ENCODE data around the gene ACAP1.

The ACAP1 gene

DNA sequence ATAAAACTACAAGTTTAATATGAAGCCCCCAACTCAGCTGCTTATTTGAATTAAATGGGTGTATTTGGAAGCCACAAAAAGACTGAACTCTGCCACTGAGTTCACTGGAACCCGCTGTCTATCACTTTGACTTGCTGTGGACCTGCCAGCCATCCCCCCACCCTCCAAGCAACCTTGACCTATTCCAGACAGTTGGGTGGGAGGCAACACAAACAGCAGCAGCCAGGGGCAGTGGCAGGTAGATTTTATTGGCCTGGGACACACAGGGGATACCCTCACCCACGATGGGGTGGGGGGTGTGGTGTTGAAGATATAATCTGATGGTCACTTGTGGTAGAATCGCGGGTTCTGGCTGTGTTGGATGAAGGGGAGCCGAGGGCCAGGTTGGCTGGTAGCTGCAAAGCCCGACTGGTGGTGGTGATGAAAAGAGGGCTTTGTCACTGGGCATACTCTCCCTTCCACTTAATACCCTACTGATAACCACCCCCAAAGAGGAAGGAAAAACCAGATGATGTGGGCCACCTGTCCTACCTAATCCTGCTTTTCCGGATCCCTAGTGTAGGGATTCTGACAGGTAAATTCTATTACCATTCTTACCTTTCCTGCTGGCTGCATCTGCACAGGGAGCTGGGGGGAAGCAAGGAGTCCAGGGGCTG, 23.8 kb upstream of the ACAP1 start:
- H4K20me1 ChIP-seq, result peaks cover 70% of the 10 kb centered on the region
- no peak for TF ChIP-seq Cebpa-rat (IDR thresholded peaks at IDR 0.05)

GRCh38 chr17:7313088-7313889, 23.0 kb upstream of the ACAP1 start:
- Histone ChIP-seq H4K20me1 (peaks cover 67% of the 10 kb centered on the region), H3K4me3 (no peak overlapping the region), H3K36me3 (peaks cover 77% of the 10 kb centered on the region), H3K4me2 (peak overlapping the region; percentile 95), H3K27ac (no peak overlapping the region), H3K27me3 (no peaks in the 10 kb centered on the region), H3K9me3 (no peaks in the 10 kb centered on the region), H3K4me1 (peaks cover 59% of the 10 kb centered on the region), H3K9ac (no peak overlapping the region)
- no peak for TF ChIP-seq Cebpa-rat (IDR thresholded peaks at IDR 0.05)

More for the DNA sequence above, 23.8 kb upstream of the ACAP1 start:
- Histone ChIP-seq H3K36me3 (peaks cover 70% of the 10 kb centered on the region), H3K4me2 (peak overlapping the region; percentile 95), H3K27ac (no peak overlapping the region), H3K27me3 (no peaks in the 10 kb centered on the region), H3K4me1 (peaks cover 59% of the 10 kb centered on the region), H3K9ac (no peak overlapping the region), H3K4me3 (no peak overlapping the region), H3K9me3 (no peaks in the 10 kb centered on the region)

DNA sequence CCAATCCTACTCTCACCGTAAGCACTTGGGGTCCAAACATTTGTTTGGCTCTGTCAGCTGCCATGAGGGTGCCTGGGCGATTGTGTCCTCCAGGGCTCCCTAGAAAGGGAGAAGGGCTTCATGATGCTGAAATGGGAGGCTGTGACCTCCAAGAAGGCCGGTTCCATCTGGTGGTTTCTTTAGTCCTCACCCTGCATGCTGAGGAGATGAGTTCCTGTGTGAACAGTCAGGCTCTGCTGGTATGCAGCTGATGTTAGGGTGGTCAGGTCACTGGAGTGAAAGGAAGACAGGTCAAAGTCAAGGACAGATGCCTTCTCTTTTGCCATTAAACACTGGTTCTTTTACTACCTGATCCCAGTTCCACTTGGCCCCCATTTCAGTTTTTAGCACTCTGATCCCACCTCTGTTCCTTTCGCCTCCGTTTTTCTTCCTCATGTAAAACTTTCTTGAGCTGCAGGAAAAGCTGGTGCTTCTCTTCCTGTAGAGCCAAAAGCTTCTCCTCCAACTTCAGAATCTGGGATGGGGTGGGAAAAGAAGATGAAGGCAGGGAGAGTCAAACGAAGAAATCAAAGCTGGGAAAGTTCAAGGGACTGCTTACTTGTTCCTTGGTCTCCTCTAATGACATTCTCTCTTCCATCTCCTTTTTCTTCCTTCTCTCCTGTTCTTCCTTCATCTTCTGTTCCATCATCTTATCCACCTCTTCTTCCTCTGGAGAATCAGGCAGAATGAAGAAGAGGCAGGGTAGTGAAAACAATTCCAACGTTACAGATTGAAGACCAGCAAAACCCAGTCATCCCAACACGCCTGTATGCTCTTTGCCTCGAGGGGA, 22.2 kb upstream of the ACAP1 start:
- peak overlapping the region; percentile 91 for H3K9ac ChIP-seq
- H3K4me2 ChIP-seq, result peak overlapping the region; percentile 95
- H3K9me3 ChIP-seq, result no peaks in the 10 kb centered on the region
- H3K4me1 ChIP-seq, result peaks cover 57% of the 10 kb centered on the region
- H3K36me3 ChIP-seq, result peaks cover 85% of the 10 kb centered on the region
- TF ChIP-seq Cebpa-rat (IDR thresholded peaks at IDR 0.05), result no peak
- no peaks in the 10 kb centered on the region for H3K27me3 ChIP-seq
- H3K27ac ChIP-seq, result peak overlapping the region; percentile 91
- H3K4me3 ChIP-seq, result peak overlapping the region; percentile 94
- peaks cover 59% of the 10 kb centered on the region for H4K20me1 ChIP-seq

DNA sequence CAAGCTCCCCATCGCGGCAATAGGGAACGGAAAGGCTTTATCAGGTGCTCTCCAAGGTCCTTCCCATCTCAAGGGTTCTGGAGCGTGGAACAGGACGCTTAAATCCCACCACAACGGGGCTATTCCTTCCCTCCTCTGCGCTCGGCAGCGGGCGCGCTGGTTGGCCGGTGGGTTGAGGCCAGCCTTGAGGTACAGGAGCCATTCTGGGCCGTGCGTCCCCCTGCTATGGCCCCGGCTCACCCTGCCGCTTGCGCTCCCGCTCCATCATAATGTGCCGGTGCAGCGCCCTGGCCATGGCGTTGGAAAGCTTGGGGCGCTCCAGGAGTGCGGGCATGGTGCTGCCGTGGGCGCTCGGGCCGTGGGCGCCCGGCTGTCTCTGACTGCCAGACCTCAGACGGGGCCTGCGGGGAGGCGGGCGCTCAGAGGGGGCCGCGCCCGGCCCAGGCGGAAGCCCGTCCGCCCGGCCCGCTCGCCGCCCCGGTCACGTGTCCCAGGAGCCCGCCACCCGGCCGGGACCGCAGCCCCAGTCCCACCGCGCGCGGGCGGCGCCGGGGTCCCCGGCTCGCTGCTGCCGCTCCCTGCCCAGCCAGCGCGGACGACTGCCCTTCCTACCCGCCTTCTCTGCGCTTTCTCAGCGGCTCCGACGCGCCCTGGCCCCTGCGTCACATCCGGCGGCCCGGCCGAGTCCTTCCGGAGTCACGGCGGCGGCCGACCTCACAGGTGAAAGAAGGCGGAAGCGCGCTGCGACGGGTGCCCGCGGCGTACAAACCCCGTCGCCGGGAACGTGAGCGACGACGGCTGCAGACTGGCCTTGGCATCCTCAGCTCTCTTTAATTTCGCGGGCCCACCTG, 21.4 kb upstream of the ACAP1 start, which contains the start of gene GPS2:
Gene GPS2, minus strand, starts transcription at position 642 of the 851 bp plus-strand sequence. Its CDS starts 308 bp downstream, at position 334.
- H3K4me3 ChIP-seq, result peak within 1 kb of the TSS; percentile 94
- H3K4me1 ChIP-seq, result peaks cover 49% of the 10 kb centered on the region
- no peaks in the 10 kb centered on the region for H3K9me3 ChIP-seq
- H3K4me2 ChIP-seq, result peak within 1 kb of the TSS; percentile 95
- no peak for TF ChIP-seq Cebpa-rat (IDR thresholded peaks at IDR 0.05)
- peaks cover 83% of the 10 kb centered on the region for H3K36me3 ChIP-seq
- H4K20me1 ChIP-seq, result peaks cover 51% of the 10 kb centered on the region
- no peaks in the 10 kb centered on the region for H3K27me3 ChIP-seq
- peak within 1 kb of the TSS; percentile 91 for H3K9ac ChIP-seq
- peak within 1 kb of the TSS; percentile 91 for H3K27ac ChIP-seq

DNA sequence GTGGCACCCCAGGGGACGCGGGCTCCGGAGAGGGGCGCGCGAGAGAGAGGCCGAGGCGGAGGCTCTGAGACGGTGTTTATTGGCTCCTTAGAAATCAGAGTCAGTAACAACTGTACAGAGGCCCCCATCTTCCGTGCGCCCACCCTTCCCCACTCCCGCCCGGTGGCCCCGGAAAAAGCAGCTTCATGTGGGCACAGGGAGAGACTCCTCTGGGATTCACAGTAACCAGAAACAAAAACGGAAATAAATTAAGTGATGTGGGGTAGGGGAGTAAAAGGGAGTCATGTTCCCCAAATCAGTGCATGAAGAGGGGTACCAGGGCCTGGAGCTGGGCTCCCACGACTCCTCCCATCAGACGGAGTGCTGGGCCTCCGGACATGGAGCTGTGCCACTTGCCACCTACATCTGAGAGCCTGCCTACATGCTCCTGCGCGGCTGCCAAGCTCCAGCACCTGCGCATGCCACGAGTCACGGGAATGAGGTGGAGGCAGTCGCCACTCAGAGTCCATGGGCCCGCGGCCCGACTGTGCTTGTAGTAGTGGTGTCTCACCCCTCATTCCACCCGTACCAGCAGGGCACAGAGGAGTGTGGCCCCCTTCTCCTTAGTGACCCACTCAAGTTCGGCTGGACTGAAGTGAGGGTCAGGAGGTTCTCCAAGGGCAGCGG, 20.6 kb upstream of the ACAP1 start:
- H3K27me3 ChIP-seq, result no peaks in the 10 kb centered on the region
- no peaks in the 10 kb centered on the region for H3K9me3 ChIP-seq
- H3K9ac ChIP-seq, result peak overlapping the region; percentile 91
- peak overlapping the region; percentile 95 for H3K4me2 ChIP-seq
- peaks cover 41% of the 10 kb centered on the region for H3K4me1 ChIP-seq
- TF ChIP-seq Cebpa-rat (IDR thresholded peaks at IDR 0.05), result no peak
- peaks cover 83% of the 10 kb centered on the region for H3K36me3 ChIP-seq
- peak overlapping the region; percentile 91 for H3K27ac ChIP-seq
- peaks cover 43% of the 10 kb centered on the region for H4K20me1 ChIP-seq
- H3K4me3 ChIP-seq, result peak overlapping the region; percentile 94

DNA sequence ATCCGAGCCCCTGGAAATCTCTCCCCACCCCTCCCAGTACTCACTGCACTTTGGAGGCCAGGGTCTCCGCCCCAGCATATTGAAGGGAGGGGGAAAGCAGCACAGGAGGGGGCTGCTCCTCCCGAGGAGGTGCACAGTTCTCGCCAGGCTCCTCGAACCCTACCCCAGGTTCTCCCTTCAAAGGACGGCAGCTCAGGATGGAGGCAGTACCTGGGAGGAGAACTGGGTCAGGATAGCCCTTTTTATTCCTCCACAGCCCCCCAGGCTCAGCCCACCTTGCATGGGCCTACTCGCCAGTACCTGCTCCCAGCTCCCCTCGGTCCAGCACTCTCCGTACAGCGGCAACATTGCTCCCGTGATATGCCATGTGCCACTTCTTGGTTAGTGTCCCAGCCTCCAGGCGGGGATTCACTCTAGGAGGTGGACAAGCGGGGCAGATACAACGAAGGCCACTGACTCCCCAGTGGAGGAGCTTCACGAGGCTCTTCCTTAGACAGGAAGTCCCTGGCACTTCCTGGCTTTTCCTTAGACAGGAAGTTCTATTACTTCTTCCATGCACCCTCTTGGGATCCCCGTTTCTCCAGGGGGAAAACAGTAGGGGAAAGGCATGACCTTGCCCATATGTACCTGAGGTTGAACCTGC, 19.0 kb upstream of the ACAP1 start:
- Histone ChIP-seq H3K27me3 (no peaks in the 10 kb centered on the region), H3K27ac (no peak overlapping the region), H3K4me3 (no peak overlapping the region), H3K4me1 (peaks cover 33% of the 10 kb centered on the region), H3K36me3 (peaks cover 83% of the 10 kb centered on the region), H3K4me2 (no peak overlapping the region), H4K20me1 (peaks cover 28% of the 10 kb centered on the region), H3K9ac (0 out of 2 replicates have a peak overlapping the region, but pooled peaks have one; percentile 6), H3K9me3 (no peaks in the 10 kb centered on the region)
- TF ChIP-seq Cebpa-rat (IDR thresholded peaks at IDR 0.05), result no peak

GRCh38 chr17:7318121-7318860, 18.0 kb upstream of the ACAP1 start:
- H3K4me3 ChIP-seq, result no peak overlapping the region
- TF ChIP-seq Cebpa-rat (IDR thresholded peaks at IDR 0.05), result no peak
- peaks cover 83% of the 10 kb centered on the region for H3K36me3 ChIP-seq
- H3K27me3 ChIP-seq, result no peaks in the 10 kb centered on the region
- no peak overlapping the region for H3K9ac ChIP-seq
- H4K20me1 ChIP-seq, result peaks cover 17% of the 10 kb centered on the region
- no peaks in the 10 kb centered on the region for H3K9me3 ChIP-seq
- H3K27ac ChIP-seq, result no peak overlapping the region
- H3K4me2 ChIP-seq, result no peak overlapping the region
- peaks cover 23% of the 10 kb centered on the region for H3K4me1 ChIP-seq

DNA sequence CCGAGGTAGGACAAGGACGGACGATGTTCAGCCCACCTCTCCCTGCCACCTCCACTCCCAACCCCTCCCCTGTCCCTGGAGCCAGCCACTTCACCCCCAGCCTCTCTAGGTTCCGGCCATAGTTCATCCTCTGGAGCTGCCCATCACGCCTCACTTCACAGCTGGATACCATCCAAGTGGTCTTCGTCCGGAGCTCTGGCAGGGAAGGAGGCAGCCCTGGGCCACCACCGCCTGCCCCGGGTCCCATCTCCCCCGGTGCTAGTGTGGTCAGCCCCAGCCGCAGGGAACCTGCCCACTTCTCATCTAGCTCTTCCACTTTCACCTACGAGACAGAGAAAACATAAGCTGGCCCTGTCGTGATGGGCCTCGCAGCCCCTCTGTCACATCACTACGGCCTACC, 14.9 kb upstream of the ACAP1 start:
- TF ChIP-seq Cebpa-rat (IDR thresholded peaks at IDR 0.05), result no peak
- Histone ChIP-seq H3K27ac (no peak overlapping the region), H3K4me3 (no peak overlapping the region), H3K9me3 (no peaks in the 10 kb centered on the region), H3K36me3 (peaks cover 97% of the 10 kb centered on the region), H4K20me1 (peaks cover 10% of the 10 kb centered on the region; the same call in 1 of the 2 replicates), H3K4me1 (no peaks in the 10 kb centered on the region; the same call in 1 of the 2 replicates), H3K4me2 (no peak overlapping the region), H3K27me3 (no peaks in the 10 kb centered on the region), H3K9ac (no peak overlapping the region)
